ENCODE measurements around the gene CNTRL.

DNA sequence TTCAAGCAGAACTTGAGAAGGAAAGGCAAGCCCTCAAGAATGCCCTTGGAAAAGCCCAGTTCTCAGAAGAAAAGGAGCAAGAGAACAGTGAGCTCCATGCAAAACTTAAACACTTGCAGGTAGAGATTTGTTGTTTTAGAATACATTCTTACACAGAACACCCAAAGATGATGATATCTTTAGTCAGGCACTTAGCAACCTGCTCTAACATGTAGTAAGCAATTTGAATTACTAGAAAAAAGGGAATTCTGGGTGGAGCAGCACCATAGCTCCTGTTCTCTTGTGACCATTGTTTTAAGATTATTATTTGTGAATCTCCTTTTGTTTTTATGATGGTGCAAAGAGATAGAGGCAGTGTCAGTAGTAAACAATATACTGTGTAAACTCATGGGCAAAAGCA is 63.8 kb downstream of the CNTRL start:
- TF ChIP-seq, protein P1, sequence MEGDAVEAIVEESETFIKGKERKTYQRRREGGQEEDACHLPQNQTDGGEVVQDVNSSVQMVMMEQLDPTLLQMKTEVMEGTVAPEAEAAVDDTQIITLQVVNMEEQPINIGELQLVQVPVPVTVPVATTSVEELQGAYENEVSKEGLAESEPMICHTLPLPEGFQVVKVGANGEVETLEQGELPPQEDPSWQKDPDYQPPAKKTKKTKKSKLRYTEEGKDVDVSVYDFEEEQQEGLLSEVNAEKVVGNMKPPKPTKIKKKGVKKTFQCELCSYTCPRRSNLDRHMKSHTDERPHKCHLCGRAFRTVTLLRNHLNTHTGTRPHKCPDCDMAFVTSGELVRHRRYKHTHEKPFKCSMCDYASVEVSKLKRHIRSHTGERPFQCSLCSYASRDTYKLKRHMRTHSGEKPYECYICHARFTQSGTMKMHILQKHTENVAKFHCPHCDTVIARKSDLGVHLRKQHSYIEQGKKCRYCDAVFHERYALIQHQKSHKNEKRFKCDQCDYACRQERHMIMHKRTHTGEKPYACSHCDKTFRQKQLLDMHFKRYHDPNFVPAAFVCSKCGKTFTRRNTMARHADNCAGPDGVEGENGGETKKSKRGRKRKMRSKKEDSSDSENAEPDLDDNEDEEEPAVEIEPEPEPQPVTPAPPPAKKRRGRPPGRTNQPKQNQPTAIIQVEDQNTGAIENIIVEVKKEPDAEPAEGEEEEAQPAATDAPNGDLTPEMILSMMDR (IDR thresholded peaks at IDR 0.05; ENCODE audit: control extremely low read depth in 1 of 3, insufficient read depth in 1 of 3, low read depth in 1 of 3, low read length in 3 of 3), result no peak
- TF ChIP-seq EZH2 (IDR thresholded peaks at IDR 0.05; ENCODE audit: low read depth, low read length, severe bottlenecking) (no peak), CBX5 (IDR thresholded peaks at IDR 0.05; ENCODE audit: low read depth, low read length) (no peak), SIN3A (conservative IDR thresholded peaks at IDR 0.05 in 1 of 2, IDR thresholded peaks at IDR 0.05 in 1 of 2; ENCODE audit: low read depth in 1 of 2, low read length in 2 of 2) (no peak)
- TF ChIP-seq, protein P2, sequence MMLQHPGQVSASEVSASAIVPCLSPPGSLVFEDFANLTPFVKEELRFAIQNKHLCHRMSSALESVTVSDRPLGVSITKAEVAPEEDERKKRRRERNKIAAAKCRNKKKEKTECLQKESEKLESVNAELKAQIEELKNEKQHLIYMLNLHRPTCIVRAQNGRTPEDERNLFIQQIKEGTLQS (IDR thresholded peaks at IDR 0.05; ENCODE audit: insufficient read depth, low read depth, low read length), result no peak
